Psoas muscle (tissue), 8 donors: ENCODE data around the gene STOX2. TPM values are rescaled to one million over a fixed set of nuclear protein-coding genes. Genes with fewer than 3 reads are reported as not detected.

ENCODE experiments used
- ATAC-seq, 4 donors: fragments of 200-7000 bp; cut with Tn5 transposase; one replicate each; pipeline ENCODE4 v1.9.1; 2020; ENCODE audit warnings: moderate library complexity in 3 of 4, mild to moderate bottlenecking in 2 of 4
- DNase-seq, 2 donors: peaks; one replicate each; pipeline ENCODE4 v3.0.0-alpha.2; 2020
- H3K27ac ChIP-seq: fragments of 200-600 bp; one replicate; pipeline ENCODE4 v1.8.0; 2022
- H3K27me3 ChIP-seq, 3 donors: fragments of 200-600 bp in 1 of 3; one replicate each; pipeline versions ENCODE4 v1.6.1 to v1.8.0; 2013 to 2022; ENCODE audit warnings: low read length in 2 of 3, mild to moderate bottlenecking in 2 of 3, moderate library complexity in 1 of 3; ENCODE audit not compliant: insufficient read depth in 3 of 3
- H3K36me3 ChIP-seq, 2 donors: fragments of 200-600 bp in 1 of 2; one replicate each; pipeline versions ENCODE4 v1.6.1 to v1.8.0; 2013 to 2022; ENCODE audit warnings: low read depth in 1 of 2, mild to moderate bottlenecking in 1 of 2, moderate library complexity in 1 of 2; ENCODE audit not compliant: insufficient read depth in 1 of 2
- H3K4me1 ChIP-seq: fragments of 200-600 bp; one replicate; pipeline ENCODE4 v1.8.0; 2022
- H3K4me3 ChIP-seq: fragments of 200-600 bp; one replicate; pipeline ENCODE4 v1.8.0; 2022; ENCODE audit warnings: mild to moderate bottlenecking
- H3K9me3 ChIP-seq: fragments of 200-600 bp; one replicate; pipeline ENCODE4 v1.8.0; 2022
- WGBS, 3 donors: extraction: QIAGEN DNeasy Blood & Tissue Kit; methylation state at CpG; one replicate each; pipeline versions ENCODE4 v1.1.6 to v1.1.7; 2013; 5-methylcytosine and 5-hydroxymethylcytosine counted together
- intact Hi-C, 2 donors: fragments of 100-400 bp; cut with DNase I; formaldehyde crosslinking; loops; one replicate each; pipeline versions ENCODE4 v1.11.0 to v1.14.2; 2022
- polyA plus RNA-seq, 3 donors: library from polyadenylated mRNA; stranded (reverse); fragments of 200-250 nt; gene quantifications; one replicate each; pipeline ENCODE4 v1.2.3, GENCODE V29; 2013
- total RNA-seq, 4 donors: library from RNA; stranded (reverse); fragmentation: NEBNext Ultra II Directional in 2 of 4; extraction: Animal tissue kit (Norgen Biotek cat#: 25700) in 2 of 4; gene quantifications; one replicate each; pipeline versions ENCODE4 v1.2.1 to v1.2.4, GENCODE V29; 2021 to 2023
- TF ChIP-seq, protein P1 (sequence below): fragments of 200-600 bp; IDR thresholded peaks from one replicate; pipeline ENCODE4 v1.8.0; 2022; ENCODE audit warnings: antibody characterized with exemption
- donor health status: healthy with polysubstance abuse.
- donor health status: DM: no; HTN: no; CAD: no; lungs with moderate emphysema.
- donor health status: Bipolar disorder and iron deficiency.
- donor health status: healthy.
- donor health status: DM: yes; HTN: yes; CAD: no.
- donor health status: DM: no; HTN: no; CAD: no.
- donor health status: DM: no; HTN: no; CAD: no.
- donor health status: DM: yes; HTN: yes; CAD: no.

STOX2 gene
- total and polyA plus RNA-seq, 7 donors, result 0.41 to 9.3 (median 3.4) TPM

DNA sequence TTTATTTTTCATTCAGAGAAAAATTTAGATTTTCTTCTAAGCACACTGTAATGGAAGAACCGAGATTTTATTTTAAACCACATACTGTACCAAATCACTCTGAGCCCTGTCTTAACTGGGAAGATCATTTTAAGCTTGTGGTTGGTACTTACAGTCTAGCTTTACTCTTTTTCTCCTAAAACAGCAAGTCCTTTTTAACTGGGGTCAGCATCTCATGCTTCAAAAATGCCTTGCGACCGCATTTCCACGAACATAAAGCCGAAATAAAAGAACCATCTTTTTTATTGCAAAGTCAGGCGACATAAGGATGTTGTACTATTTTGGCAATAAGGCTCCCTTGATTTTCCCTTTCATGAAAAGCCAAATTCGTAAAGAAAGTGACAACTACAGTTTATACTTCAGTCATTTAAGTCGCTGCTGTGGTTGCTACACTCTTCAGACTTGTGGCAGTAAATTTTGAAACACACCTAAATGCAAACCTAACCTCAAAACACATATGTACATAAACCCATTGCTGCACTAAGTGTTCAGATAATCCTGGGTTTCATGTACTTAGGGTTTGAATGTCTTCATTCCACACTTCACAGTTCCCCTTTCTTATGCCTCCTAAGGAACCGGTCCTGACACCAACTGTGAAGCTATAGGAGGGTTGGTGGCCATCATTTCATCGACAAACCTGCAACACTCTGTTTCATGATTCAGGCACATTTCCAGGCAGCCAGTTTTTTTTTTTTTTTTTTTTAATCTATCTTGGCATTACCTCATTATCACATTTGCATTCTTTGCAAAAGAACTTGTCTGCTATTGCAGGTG is 3.0 kb downstream of the STOX2 start:
- Histone ChIP-seq H3K27me3 (peaks cover 0 to 14% (median 0%) of the 10 kb centered on the region in 3 donors), H3K27ac (no peak overlapping the region), H3K9me3 (no peaks in the 10 kb centered on the region), H3K36me3 (no peaks in the 10 kb centered on the region), H3K4me1 (peaks cover 11% of the 10 kb centered on the region), H3K4me3 (peak overlapping the region; percentile 78)
- TF ChIP-seq, protein P1, sequence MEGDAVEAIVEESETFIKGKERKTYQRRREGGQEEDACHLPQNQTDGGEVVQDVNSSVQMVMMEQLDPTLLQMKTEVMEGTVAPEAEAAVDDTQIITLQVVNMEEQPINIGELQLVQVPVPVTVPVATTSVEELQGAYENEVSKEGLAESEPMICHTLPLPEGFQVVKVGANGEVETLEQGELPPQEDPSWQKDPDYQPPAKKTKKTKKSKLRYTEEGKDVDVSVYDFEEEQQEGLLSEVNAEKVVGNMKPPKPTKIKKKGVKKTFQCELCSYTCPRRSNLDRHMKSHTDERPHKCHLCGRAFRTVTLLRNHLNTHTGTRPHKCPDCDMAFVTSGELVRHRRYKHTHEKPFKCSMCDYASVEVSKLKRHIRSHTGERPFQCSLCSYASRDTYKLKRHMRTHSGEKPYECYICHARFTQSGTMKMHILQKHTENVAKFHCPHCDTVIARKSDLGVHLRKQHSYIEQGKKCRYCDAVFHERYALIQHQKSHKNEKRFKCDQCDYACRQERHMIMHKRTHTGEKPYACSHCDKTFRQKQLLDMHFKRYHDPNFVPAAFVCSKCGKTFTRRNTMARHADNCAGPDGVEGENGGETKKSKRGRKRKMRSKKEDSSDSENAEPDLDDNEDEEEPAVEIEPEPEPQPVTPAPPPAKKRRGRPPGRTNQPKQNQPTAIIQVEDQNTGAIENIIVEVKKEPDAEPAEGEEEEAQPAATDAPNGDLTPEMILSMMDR, result no peak
- no peak for ATAC-seq
- DNase-seq, result no peak
- intact Hi-C loops, result loop anchor here in 1 of 2 donors (2.0 to 5.0 kb wide), 2 partner anchors 37 to 79 kb away; no protein-coding TSS in a partner anchor
- WGBS, 3 donors, result 87 to 90% (median 87%) methylated on average over 10 of the region's 10 CpGs

DNA sequence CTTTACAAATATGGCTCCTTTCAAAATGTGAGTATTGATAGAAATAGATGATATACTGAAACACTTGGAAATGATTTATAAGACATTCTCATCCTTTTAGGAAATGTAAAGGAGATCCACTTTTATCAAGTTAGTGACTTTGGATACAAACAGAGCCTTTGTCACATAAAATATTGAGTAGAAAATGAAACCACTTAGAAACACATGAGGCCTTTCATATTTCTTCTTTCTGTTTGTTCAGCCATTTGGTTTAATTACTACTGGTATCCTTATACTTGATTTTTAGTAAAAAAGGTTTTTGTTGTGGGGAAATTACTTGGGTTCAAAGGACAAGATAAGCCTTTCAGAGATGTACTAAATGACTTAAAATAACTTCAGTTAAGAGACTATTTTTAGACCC is 4.1 kb downstream of the STOX2 start:
- H3K36me3 ChIP-seq, result no peaks in the 10 kb centered on the region
- no peak overlapping the region for H3K4me3 ChIP-seq
- DNase-seq (no peak), ATAC-seq (no peak)
- peaks cover 11% of the 10 kb centered on the region for H3K4me1 ChIP-seq
- TF ChIP-seq, protein P1, result no peak
- peaks cover 0 to 14% (median 0%) of the 10 kb centered on the region in 3 donors for H3K27me3 ChIP-seq
- H3K27ac ChIP-seq, result no peak overlapping the region
- H3K9me3 ChIP-seq, result no peaks in the 10 kb centered on the region
- intact Hi-C loops, result loop anchor here in 1 of 2 donors (5.0 kb wide), 1 partner anchor 78 kb away; no protein-coding TSS in a partner anchor

DNA sequence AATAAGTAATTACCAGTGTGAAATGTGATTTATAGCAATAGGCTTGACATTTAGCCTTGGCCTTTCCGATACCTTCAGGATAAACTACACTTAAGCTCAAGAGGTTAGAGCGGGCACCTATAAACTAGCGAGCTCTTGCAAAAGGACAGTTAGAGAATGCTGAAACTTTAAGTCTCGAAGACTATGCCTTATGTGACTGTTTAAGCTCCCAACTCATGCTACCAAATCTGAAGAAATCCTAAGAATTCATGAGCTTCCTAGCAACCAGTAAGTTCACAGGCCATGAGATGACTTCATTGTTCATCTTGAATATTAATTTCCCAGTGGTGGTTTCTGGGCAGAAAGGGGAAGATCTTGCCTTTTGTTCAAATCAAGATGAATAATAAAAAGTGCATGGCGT is 4.7 kb downstream of the STOX2 start:
- no peak overlapping the region for H3K4me3 ChIP-seq
- H3K4me1 ChIP-seq, result peaks cover 6% of the 10 kb centered on the region
- TF ChIP-seq, protein P1, result no peak
- H3K36me3 ChIP-seq, result no peaks in the 10 kb centered on the region
- WGBS, 3 donors, result 94 to 97% (median 97%) methylated on average over 5 of the region's 5 CpGs
- H3K27me3 ChIP-seq, result peaks cover 0 to 14% (median 0%) of the 10 kb centered on the region in 3 donors
- no peak overlapping the region for H3K27ac ChIP-seq
- ATAC-seq (no peak), DNase-seq (no peak)
- intact Hi-C loops, result loop anchor here in 1 of 2 donors (5.0 kb wide), 1 partner anchor 78 kb away; no protein-coding TSS in a partner anchor
- H3K9me3 ChIP-seq, result no peaks in the 10 kb centered on the region

DNA sequence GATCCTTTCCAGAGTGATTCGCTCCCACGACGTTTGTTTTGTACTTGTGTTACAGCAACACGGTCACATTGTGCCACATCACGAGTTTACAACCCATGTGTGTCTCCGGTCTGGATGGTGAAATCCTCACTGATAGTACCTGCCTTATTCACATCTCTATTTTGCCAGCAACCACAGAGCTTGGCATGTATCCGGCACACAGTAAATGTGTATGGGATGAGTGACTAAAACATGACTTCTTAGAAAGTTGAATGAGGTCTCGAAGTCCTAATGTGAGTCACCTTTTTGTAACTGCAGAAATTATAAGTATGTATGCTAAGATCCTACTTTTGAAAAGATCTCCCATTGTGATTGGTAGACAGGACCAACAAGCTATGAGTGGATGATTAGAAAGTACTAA is 7.5 kb downstream of the STOX2 start:
- Histone ChIP-seq H3K27me3 (peaks cover 0 to 5% (median 0%) of the 10 kb centered on the region in 3 donors), H3K9me3 (no peaks in the 10 kb centered on the region), H3K27ac (no peak overlapping the region), H3K36me3 (no peaks in the 10 kb centered on the region), H3K4me1 (no peaks in the 10 kb centered on the region), H3K4me3 (no peak overlapping the region)
- no peak for ATAC-seq
- 96 to 98% (median 96%) methylated on average over 8 of the region's 8 CpGs for WGBS, 3 donors
- intact Hi-C loops, result no loop called here
- DNase-seq, result no peak
- TF ChIP-seq, protein P1, result no peak
